GM19043 (cell line): ENCODE results near the gene ATP5PB.
A peak's percentile ranks its signal among the peaks of the same experiment; 100 is the strongest.

ENCODE experiments used
- ATAC-seq: cut with Tn5 transposase; IDR thresholded peaks from one replicate; pipeline ENCODE4 v1.9.1; 2021; ENCODE audit warnings: low read depth; ENCODE audit not compliant: unreplicated experiment

ATP5PB gene

GRCh38 chr1:111446546-111446945 lies 2.7 kb upstream of the ATP5PB start:
- ATAC-seq, result no peak

- ATAC-seq, result no peak
Measured at GRCh38 chr1:111446967-111447892, 2.0 kb upstream of the ATP5PB start.

- peak; percentile 22 for ATAC-seq
Measured at GRCh38 chr1:111448482-111448917, 764 bp upstream of the ATP5PB start.

DNA sequence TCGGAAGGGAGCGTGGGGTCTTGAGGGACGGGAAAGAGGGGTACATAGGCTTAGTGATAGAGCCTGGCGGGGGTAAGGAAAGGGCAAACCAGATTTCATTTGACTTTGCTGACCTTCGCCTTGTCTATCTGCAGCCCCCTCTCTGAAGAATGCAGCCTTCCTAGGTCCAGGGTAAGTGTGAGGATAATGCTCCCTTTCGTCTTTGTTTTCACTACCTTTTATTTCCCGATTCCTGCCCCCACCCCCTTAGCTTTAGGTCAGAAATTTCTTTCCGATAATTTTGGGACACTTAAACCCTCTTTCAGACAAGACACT lies 396 bp downstream of the ATP5PB start:
- ATAC-seq, result no peak

DNA sequence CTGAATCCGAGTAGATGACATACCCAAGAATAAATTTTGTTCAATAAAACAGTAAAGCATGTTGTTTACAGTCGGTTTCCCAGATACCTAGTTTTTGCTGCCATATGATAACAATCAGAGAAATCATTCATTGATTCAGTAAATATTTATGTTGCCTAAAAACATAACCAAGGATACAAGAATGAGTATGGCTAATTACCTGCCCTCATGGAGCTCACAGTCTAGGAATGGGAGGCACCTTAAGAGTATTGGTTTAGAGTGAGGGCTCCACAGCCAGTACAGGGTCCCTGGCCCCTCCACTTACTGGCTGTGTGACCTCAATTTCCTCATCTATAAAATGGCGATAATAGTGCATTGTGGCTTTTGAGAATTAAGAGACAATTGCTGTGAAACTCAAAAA lies 921 bp downstream of the ATP5PB start:
- no peak for ATAC-seq

DNA sequence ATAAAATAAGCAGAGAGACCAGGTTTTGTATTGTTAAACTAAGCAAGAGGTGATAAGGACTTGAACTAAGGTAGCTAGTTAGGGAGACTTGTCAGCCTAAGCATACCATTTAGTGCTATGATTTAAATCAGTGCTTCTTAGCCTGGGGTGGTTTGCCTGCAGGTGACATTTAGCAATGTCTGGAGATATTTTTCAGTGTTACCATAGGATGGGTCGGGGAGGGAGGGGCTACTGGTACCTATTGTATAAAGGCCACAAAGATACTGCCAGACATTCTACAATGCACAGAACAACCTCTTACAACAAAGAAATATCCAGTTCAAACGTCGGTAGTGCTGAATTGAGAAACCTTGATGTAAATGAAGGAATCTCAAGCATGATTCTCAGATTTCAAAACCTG lies 3.3 kb downstream of the ATP5PB start:
- no peak for ATAC-seq

DNA sequence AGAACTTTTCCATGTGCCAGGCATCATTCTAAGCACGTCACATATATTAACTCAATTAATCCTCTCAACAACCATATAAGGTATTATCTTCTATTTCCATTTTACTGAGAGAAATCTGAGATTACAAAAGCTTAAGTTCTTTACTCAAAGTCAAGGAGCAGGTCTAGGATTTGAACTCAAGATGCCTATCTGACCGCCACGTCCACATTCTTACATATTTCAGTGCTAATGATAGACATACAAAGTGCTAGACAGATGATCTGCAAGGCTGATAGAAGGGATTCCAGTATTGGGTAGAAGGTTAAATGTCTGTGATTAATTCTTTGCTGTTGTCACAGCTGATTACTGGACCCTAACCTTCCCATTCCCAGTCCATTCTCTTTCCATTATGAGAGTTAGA lies 4.4 kb downstream of the ATP5PB start:
- ATAC-seq, result no peak

GRCh38 chr1:111454859-111455641 lies 5.8 kb downstream of the ATP5PB start:
- ATAC-seq, result no peak

DNA sequence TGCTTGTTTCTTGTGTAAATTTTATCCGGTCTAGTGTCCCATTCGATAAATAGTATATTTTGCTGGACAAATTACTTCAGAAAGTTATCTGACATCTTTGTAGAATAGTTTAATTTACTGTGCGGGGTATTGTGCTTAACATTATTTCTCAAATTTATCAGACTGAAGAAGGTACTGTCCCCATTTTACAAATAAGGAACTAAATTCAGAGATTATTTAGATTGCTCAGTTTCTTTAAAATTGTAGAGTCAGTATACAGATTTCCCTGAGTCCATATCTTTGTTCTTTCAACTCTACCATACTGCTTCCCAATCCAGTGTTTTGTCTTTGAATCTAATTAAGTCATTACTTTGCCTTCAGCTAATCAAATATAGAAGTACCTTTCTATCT lies 6.4 kb downstream of the ATP5PB start:
- ATAC-seq, result no peak

DNA sequence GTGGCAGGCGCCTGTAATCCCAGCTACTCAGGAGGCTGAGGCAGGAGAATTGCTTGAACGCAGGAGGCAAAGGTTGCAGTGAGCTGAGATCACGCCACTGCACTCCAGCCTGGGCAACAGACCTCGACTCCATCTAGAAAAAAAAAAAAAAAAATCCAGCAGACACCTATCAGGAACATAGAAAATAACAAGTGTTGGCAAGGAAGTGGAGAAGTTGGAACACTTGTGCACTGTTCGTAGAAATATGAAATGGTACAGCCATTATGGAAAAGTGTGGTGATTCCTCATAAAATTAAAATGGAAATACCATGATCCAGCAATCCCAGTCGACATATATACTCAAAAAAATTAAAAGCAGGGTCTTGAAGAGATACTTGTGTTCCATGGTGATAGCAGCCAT lies 12.5 kb downstream of the ATP5PB start:
- ATAC-seq, result no peak

GRCh38 chr1:111462370-111463028 lies 13.2 kb downstream of the ATP5PB start:
- ATAC-seq, result no peak

GRCh38 chr1:111463029-111463683 lies 13.9 kb downstream of the ATP5PB start:
- no peak for ATAC-seq

DNA sequence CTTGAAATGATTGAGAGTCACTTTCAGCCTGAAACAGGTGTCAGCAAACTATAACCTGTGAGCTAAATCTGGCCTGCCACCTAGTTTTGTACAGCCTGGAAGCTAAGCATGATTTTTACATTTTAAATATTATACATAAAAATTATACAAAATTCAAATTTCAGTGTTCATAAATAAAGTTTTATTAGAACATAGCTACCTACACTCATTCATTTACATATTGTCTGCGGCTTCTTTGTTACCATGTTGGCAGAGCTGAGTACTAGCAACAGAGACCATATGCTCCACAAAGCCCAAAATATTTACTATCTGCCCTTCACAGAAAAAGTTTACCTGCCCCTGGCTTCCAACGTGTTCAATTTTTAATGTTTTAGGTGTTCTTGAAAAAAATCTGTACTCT lies 16.5 kb downstream of the ATP5PB start:
- no peak for ATAC-seq

- ATAC-seq, result no peak
Measured at GRCh38 chr1:111466480-111466879, 17.2 kb downstream of the ATP5PB start.

DNA sequence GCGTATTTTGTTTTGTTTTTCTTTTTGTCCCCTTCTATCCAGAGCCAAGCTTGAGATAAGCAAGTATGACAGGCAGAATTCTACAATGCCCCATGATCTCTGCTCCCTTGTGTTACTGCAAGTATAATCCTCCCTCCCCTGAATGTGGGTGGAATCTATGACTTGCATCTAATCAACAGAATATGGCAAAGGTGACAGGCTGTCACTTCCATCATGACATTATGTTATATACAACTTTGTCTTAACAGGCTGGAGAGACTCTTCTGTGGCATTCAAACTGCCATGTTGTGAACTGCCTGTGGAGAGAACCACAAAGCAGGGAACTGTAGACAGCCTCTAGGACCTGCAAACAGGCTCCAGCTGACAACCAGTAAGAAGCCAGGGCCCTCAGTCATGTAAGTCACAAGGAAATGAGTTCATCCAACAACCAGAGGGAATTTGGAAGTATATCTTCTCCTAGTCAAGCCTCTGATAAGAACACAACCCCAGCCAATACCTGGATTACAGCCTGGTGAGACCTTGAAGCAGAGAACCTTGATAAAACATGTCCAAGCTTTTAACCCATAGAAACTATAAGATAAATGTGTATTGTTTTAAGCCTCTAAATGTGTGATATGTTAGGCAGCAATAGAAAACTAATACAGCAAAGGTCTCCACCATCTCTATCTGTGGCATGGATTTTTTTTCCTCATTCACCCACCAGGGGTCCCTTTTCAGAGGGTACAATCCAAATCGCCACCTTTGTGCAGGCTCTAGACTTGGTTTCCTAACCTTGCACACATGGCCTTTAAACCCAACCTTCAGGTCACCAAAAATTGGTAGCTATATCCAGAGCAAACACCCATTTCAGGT lies 18.8 kb downstream of the ATP5PB start:
- ATAC-seq, result no peak

DNA sequence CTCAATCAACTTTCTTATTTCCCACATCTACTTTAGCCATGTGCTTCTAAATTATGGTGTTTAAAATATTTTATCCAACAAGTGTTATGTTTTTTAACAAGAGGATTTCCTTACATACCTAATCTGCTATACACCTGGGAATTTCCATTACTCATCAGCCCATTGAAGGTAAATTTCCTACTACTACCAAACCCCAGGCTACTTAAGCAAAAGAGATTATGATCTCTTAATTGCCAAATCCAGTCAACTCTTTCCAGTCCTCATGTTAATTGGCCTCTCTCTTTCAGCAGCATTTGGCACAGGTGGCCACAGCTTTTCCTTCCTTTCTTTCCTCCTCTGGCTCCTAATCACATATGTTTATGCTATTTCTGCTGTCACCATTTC lies 19.4 kb downstream of the ATP5PB start:
- no peak for ATAC-seq

DNA sequence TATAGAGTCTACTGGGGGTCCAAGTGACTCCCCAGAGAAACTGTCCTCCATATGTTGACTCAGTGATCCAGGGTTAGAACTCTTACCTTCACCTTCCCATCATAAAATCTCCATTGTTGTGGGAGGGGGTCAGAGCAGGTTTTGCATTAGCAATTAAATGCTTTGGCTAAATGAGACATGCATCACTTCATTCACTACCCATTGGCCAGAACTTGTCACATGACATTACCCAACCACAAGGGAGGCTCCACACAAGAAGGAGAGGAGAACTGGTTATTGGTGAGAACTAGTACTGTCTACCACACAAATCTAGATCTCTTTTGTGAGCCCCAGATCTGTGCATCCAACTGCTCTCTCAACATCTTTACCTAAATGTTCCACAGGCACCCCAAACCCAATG lies 20.3 kb downstream of the ATP5PB start:
- no peak for ATAC-seq

DNA sequence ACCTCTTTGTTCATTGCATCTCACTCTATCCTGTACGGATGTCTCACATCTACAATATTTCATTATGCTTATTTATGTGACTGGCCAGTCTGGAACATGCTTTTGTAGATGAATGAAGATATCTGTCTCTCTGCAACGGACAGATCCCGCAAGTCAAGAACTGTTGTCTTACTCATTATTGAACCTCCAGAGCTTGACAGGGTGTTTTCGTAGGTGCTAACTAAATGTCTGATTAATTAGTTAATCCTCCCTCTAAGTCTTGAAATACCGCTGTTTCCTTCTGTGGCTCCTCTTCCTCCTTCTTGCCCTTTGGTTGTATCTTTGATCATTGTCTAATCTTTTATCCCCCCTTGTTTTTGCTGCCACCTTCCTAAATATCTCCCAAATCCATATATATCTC lies 21.3 kb downstream of the ATP5PB start:
- ATAC-seq, result no peak

DNA sequence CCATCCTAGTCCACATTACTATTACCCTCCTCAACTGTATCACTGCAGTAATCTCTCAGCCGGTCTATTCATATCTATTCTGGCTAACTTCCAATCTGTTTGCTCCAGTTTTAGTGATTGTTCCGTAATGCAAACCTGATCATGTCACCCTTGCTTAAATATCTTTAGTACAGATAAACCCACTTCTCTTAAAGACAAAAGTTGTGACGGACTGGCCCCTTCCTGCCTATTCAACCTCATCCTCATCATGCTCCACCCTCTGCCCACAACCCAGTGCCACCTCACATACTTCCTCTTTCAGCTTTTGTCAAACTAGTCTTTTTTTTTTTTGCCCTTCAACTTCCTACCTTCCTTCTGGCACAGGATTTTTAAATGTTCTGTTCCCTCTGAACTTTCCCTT lies 21.7 kb downstream of the ATP5PB start:
- no peak for ATAC-seq

GRCh38 chr1:111471538-111471937 lies 22.3 kb downstream of the ATP5PB start:
- ATAC-seq, result no peak
